Measurements from ENCODE around the gene DGCR6L. TPM values are rescaled to one million over a fixed set of nuclear protein-coding genes. Genes with fewer than 3 reads are reported as not detected.
A peak's percentile ranks its signal among the peaks of the same experiment; 100 is the strongest.

The DGCR6L gene
- total and polyA plus RNA-seq, 2 donors from 2014 or later = 35.3 to 137 TPM

GRCh38 chr22:20298110-20298802 lies 21.6 kb downstream of the DGCR6L start:
- intact Hi-C loops (cut with DNase I) = loop anchor here (10.0 kb wide), 1 partner anchor 143 kb away; the partner anchor contains the start of gene CCDC188

DNA sequence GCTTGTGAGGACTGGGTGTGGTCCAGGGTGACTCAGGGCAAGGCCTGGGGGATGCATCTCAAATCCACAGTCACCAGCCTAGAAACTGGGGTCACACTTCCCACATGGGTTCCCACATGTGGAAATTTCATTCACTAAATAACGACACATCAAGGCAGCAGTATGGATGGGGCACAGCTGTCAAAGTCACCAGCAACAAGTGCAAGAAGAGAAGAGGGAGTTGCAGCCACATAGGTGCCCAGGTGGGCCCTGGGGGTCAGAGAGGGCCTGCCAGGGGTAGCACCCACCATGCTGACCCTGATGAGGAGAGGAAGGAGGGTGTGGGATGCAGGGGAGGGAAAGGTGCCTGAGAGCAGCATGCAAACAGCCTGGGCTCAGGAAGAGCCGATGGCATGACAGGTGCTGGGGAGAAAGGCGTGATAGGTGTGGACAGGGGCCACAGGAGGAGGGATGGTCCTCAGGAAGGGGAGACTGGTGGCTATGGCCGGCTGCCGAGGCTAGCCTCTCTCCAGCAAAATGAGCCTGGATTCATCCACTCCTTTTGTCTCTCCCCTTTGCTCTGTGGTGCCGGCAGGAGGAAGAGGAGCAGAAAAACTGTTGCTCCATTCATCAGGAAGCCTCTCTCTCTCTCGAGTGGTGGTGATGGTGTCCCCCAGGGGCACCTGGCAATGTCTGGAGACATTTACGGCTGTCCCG lies 22.3 kb downstream of the DGCR6L start:
- DNase-seq (no peak), FAIRE-seq (no peak)
- H3K4me1 ChIP-seq (ENCODE audit: control insufficient read depth in 2 of 3, insufficient read depth in 2 of 3, low read depth in 1 of 3, low read length in 3 of 3) = peaks cover 0 to 4% (median 0%) of the 10 kb centered on the region in 3 donors
- no peaks in the 10 kb centered on the region for H3K9me3 ChIP-seq (ENCODE audit: control insufficient read depth in 2 of 3, insufficient read depth in 1 of 3, low read length in 3 of 3)
- no peak overlapping the region for H3K27ac ChIP-seq (ENCODE audit: low read depth in 2 of 2, low read length in 2 of 2)
- H3K36me3 ChIP-seq (ENCODE audit: control insufficient read depth in 2 of 3, insufficient read depth in 3 of 3, low read length in 3 of 3) = no peaks in the 10 kb centered on the region
- H3K9ac ChIP-seq (ENCODE audit: low read length in 3 of 3) = no peak overlapping the region
- intact Hi-C loops (cut with DNase I) = loop anchor here (10.0 kb wide), 1 partner anchor 143 kb away; the partner anchor contains the start of gene CCDC188
- no peaks in the 10 kb centered on the region for H3K27me3 ChIP-seq (ENCODE audit: control insufficient read depth, insufficient read depth, low read length)
- H3K4me3 ChIP-seq (ENCODE audit: low read length in 3 of 3) = no peak overlapping the region
- TF ChIP-seq, protein P1, sequence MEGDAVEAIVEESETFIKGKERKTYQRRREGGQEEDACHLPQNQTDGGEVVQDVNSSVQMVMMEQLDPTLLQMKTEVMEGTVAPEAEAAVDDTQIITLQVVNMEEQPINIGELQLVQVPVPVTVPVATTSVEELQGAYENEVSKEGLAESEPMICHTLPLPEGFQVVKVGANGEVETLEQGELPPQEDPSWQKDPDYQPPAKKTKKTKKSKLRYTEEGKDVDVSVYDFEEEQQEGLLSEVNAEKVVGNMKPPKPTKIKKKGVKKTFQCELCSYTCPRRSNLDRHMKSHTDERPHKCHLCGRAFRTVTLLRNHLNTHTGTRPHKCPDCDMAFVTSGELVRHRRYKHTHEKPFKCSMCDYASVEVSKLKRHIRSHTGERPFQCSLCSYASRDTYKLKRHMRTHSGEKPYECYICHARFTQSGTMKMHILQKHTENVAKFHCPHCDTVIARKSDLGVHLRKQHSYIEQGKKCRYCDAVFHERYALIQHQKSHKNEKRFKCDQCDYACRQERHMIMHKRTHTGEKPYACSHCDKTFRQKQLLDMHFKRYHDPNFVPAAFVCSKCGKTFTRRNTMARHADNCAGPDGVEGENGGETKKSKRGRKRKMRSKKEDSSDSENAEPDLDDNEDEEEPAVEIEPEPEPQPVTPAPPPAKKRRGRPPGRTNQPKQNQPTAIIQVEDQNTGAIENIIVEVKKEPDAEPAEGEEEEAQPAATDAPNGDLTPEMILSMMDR (IDR thresholded peaks at IDR 0.05; ENCODE audit: borderline replicate concordance, extremely low read depth, insufficient read depth) = no peak

More at GRCh38 chr22:20298110-20298802, 21.6 kb downstream of the DGCR6L start:
- Histone ChIP-seq H3K9me3 (ENCODE audit: control insufficient read depth in 2 of 3, insufficient read depth in 1 of 3, low read length in 3 of 3) (no peaks in the 10 kb centered on the region), H3K27me3 (ENCODE audit: control insufficient read depth, insufficient read depth, low read length) (no peaks in the 10 kb centered on the region), H3K9ac (ENCODE audit: low read length in 3 of 3) (no peak overlapping the region), H3K4me3 (ENCODE audit: low read length in 3 of 3) (peak overlapping the region in 1 of 3 donors; percentile 37), H3K27ac (ENCODE audit: low read depth in 2 of 2, low read length in 2 of 2) (no peak overlapping the region), H3K4me1 (ENCODE audit: control insufficient read depth in 2 of 3, insufficient read depth in 2 of 3, low read depth in 1 of 3, low read length in 3 of 3) (peaks cover 0 to 4% (median 0%) of the 10 kb centered on the region in 3 donors), H3K36me3 (ENCODE audit: control insufficient read depth in 2 of 3, insufficient read depth in 3 of 3, low read length in 3 of 3) (no peaks in the 10 kb centered on the region)
- DNase-seq (peak in 2 of 5 donors; percentile 16 to 76), FAIRE-seq (no peak)
- TF ChIP-seq, protein P1 (IDR thresholded peaks at IDR 0.05; ENCODE audit: borderline replicate concordance, extremely low read depth, insufficient read depth) = no peak

- no peak overlapping the region for H3K9ac ChIP-seq (ENCODE audit: low read length in 3 of 3)
- no peak for DNase-seq
- H3K4me1 ChIP-seq (ENCODE audit: control insufficient read depth in 2 of 3, insufficient read depth in 2 of 3, low read depth in 1 of 3, low read length in 3 of 3) = peaks cover 0 to 4% (median 0%) of the 10 kb centered on the region in 3 donors
- H3K9me3 ChIP-seq (ENCODE audit: control insufficient read depth in 2 of 3, insufficient read depth in 1 of 3, low read length in 3 of 3) = no peaks in the 10 kb centered on the region
- no peak overlapping the region for H3K27ac ChIP-seq (ENCODE audit: low read depth in 2 of 2, low read length in 2 of 2)
- no peaks in the 10 kb centered on the region for H3K36me3 ChIP-seq (ENCODE audit: control insufficient read depth in 2 of 3, insufficient read depth in 3 of 3, low read length in 3 of 3)
- H3K4me3 ChIP-seq (ENCODE audit: low read length in 3 of 3) = no peak overlapping the region
- intact Hi-C loops (cut with DNase I) = loop anchor here (10.0 kb wide), 1 partner anchor 142 kb away; the partner anchor contains the start of gene CCDC188
- no peak for FAIRE-seq
- TF ChIP-seq, protein P1 (IDR thresholded peaks at IDR 0.05; ENCODE audit: borderline replicate concordance, extremely low read depth, insufficient read depth) = no peak
- no peaks in the 10 kb centered on the region for H3K27me3 ChIP-seq (ENCODE audit: control insufficient read depth, insufficient read depth, low read length)
Measured at GRCh38 chr22:20296598-20296997, 23.3 kb downstream of the DGCR6L start.

All from kidney (tissue), 14 donors.